GM21447 (cell line): Measurements from ENCODE around the gene IGSF21.

Source experiments
- ATAC-seq: cut with Tn5 transposase; IDR thresholded peaks from one replicate; pipeline ENCODE4 v1.9.1; 2021; ENCODE audit not compliant: unreplicated experiment

The IGSF21 gene

GRCh38 chr1:18094096-18094495 is 13.5 kb upstream of the IGSF21 start:
- ATAC-seq = no peak

GRCh38 chr1:18097206-18097605 is 10.4 kb upstream of the IGSF21 start:
- no peak for ATAC-seq

GRCh38 chr1:18099026-18099425 is 8.6 kb upstream of the IGSF21 start:
- ATAC-seq = no peak

GRCh38 chr1:18100060-18100459 is 7.5 kb upstream of the IGSF21 start:
- no peak for ATAC-seq

- ATAC-seq = no peak
Observed at GRCh38 chr1:18100491-18101063, 7.0 kb upstream of the IGSF21 start.

GRCh38 chr1:18101508-18101907 is 6.1 kb upstream of the IGSF21 start:
- ATAC-seq = no peak

- ATAC-seq = no peak
Observed at GRCh38 chr1:18103788-18104421, 3.7 kb upstream of the IGSF21 start.

GRCh38 chr1:18104546-18105100 is 3.0 kb upstream of the IGSF21 start:
- no peak for ATAC-seq

GRCh38 chr1:18105196-18105595 is 2.4 kb upstream of the IGSF21 start:
- no peak for ATAC-seq

- ATAC-seq = no peak
Observed at GRCh38 chr1:18108299-18109057, 880 bp downstream of the IGSF21 start.

- no peak for ATAC-seq
Observed at GRCh38 chr1:18109058-18109755, 1.6 kb downstream of the IGSF21 start.

- no peak for ATAC-seq
Observed at GRCh38 chr1:18109756-18110597, 2.4 kb downstream of the IGSF21 start.

GRCh38 chr1:18110598-18110939 is 3.0 kb downstream of the IGSF21 start:
- ATAC-seq = no peak

- no peak for ATAC-seq
Observed at GRCh38 chr1:18110968-18111367, 3.4 kb downstream of the IGSF21 start.

- no peak for ATAC-seq
Observed at GRCh38 chr1:18111605-18112297, 4.2 kb downstream of the IGSF21 start.

- ATAC-seq = no peak
Observed at GRCh38 chr1:18112611-18113010, 5.0 kb downstream of the IGSF21 start.

- ATAC-seq = no peak
Observed at GRCh38 chr1:18114726-18115410, 7.3 kb downstream of the IGSF21 start.

- ATAC-seq = no peak
Observed at GRCh38 chr1:18116777-18117176, 9.2 kb downstream of the IGSF21 start.

- ATAC-seq = no peak
Observed at GRCh38 chr1:18118078-18118477, 10.5 kb downstream of the IGSF21 start.
